Hepatocyte (in vitro differentiated cells): Measurements from ENCODE around the gene FKBP1B. TPM values are rescaled to one million over a fixed set of nuclear protein-coding genes. Genes with fewer than 3 reads are reported as not detected.

Experiments
- DNase-seq: peaks from one replicate; pipeline ENCODE4 v3.0.0-alpha.2; 2016; ENCODE audit warnings: low spot score
- H2AFZ ChIP-seq: fragments of 200-600 bp; sonication (generic); 2 replicates; pipeline ENCODE4 v1.6.0; 2016; ENCODE audit warnings: antibody characterized with exemption, mild to moderate bottlenecking
- H3K27ac ChIP-seq: fragments of 200-600 bp; sonication (generic); 2 replicates; pipeline ENCODE4 v1.5.1; 2016; ENCODE audit warnings: mild to moderate bottlenecking
- H3K27me3 ChIP-seq: fragments of 200-600 bp; sonication (generic); 2 replicates; pipeline ENCODE4 v1.6.1; 2016
- H3K36me3 ChIP-seq: fragments of 200-600 bp; sonication (generic); replicated peaks from 2 replicates; pipeline ENCODE4 v1.5.1; 2016; ENCODE audit warnings: low read depth; ENCODE audit not compliant: insufficient read depth
- H3K4me1 ChIP-seq: fragments of 200-600 bp; sonication (generic); 2 replicates; pipeline ENCODE4 v1.5.1; 2016; ENCODE audit warnings: mild to moderate bottlenecking, moderate library complexity; ENCODE audit not compliant: insufficient read depth
- H3K4me2 ChIP-seq: fragments of 200-600 bp; sonication (generic); 2 replicates; pipeline ENCODE4 v1.6.0; 2016
- H3K4me3 ChIP-seq: fragments of 200-600 bp; sonication (generic); 2 replicates; pipeline ENCODE4 v1.5.1; 2016; ENCODE audit warnings: mild to moderate bottlenecking
- H3K79me2 ChIP-seq: fragments of 200-600 bp; sonication (generic); 2 replicates; pipeline ENCODE4 v1.6.0; 2017; ENCODE audit warnings: mild to moderate bottlenecking
- H3K9me2 ChIP-seq: fragments of 200-600 bp; sonication (generic); replicated peaks from 2 replicates; pipeline ENCODE4 v1.6.0; 2017; ENCODE audit warnings: mild to moderate bottlenecking; ENCODE audit not compliant: insufficient read depth
- H3K9me3 ChIP-seq: fragments of 200-600 bp; sonication (generic); 2 replicates; pipeline ENCODE4 v1.5.1; 2016; ENCODE audit warnings: low read depth, mild to moderate bottlenecking
- H4K20me1 ChIP-seq: fragments of 200-600 bp; sonication (generic); 2 replicates; pipeline ENCODE4 v1.6.0; 2016; ENCODE audit warnings: mild to moderate bottlenecking; ENCODE audit not compliant: insufficient read depth, poor library complexity, severe bottlenecking
- CTCF ChIP-seq: fragments of 200-600 bp; sonication (generic); IDR thresholded peaks from 2 replicates; pipeline ENCODE4 v1.5.1; 2016; ENCODE audit warnings: antibody characterized with exemption, mild to moderate bottlenecking; ENCODE audit not compliant: poor library complexity
- EZH2 ChIP-seq: fragments of 200-600 bp; sonication (generic); IDR thresholded peaks from 2 replicates; pipeline ENCODE4 v1.6.1; 2016; ENCODE audit warnings: antibody characterized with exemption, mild to moderate bottlenecking, borderline replicate concordance
- EZH2phosphoT487 ChIP-seq: fragments of 200-600 bp; sonication (generic); IDR thresholded peaks from one replicate; pipeline ENCODE4 v1.6.1; 2018; ENCODE audit warnings: antibody characterized with exemption, mild to moderate bottlenecking, low read depth, moderate library complexity; ENCODE audit not compliant: unreplicated experiment, severe bottlenecking
- WGBS: methylation state at CpG from one replicate; pipeline ENCODE4 v1.1.6; 2016; ENCODE audit warnings: low lambda C conversion rate; ENCODE audit errors: missing lambda C conversion rate; 5-methylcytosine and 5-hydroxymethylcytosine counted together
- polyA plus RNA-seq: library from polyadenylated mRNA; unstranded; fragments of >200 nt; fragmentation: Nextera tagmentation; extraction: Ambion mirVana; gene quantifications from 2 replicates; pipeline ENCODE4 v1.2.1, GENCODE V29; 2016
- total RNA-seq: library from RNA; depleted of rRNA; stranded (reverse); fragments of >200 nt; gene quantifications from 2 replicates; pipeline ENCODE4 v1.2.3, GENCODE V29; 2014

FKBP1B gene
- total and polyA plus RNA-seq, 2 experiments from 2014 or later: 20.2 to 37.2 TPM

GRCh38 chr2:24077879-24078278 lies 28.3 kb downstream of the FKBP1B start:
- TF ChIP-seq EZH2 (no peak), EZH2phosphoT487 (no peak), CTCF (no peak)
- Histone ChIP-seq H3K36me3 (no peaks in the 10 kb centered on the region), H3K79me2 (peaks cover 36% of the 10 kb centered on the region), H3K27ac (peak overlapping the region; percentile 95), H2AFZ (peak overlapping the region; percentile 69), H3K9me2 (no peaks in the 10 kb centered on the region), H3K27me3 (no peaks in the 10 kb centered on the region), H3K9me3 (no peaks in the 10 kb centered on the region), H3K4me1 (peaks cover 16% of the 10 kb centered on the region), H3K4me3 (peak overlapping the region; percentile 40), H4K20me1 (no peaks in the 10 kb centered on the region), H3K4me2 (peak overlapping the region; percentile 82)
- DNase-seq: no peak
- 62% methylated on average over 2 of the region's 2 CpGs for WGBS

GRCh38 chr2:24080701-24081100 lies 31.2 kb downstream of the FKBP1B start:
- DNase-seq: no peak

GRCh38 chr2:24082787-24083566 lies 33.4 kb downstream of the FKBP1B start:
- peaks cover 11% of the 10 kb centered on the region for H3K4me1 ChIP-seq
- no peaks in the 10 kb centered on the region for H3K27me3 ChIP-seq
- DNase-seq: no peak
- TF ChIP-seq CTCF (no peak), EZH2 (no peak), EZH2phosphoT487 (no peak)
- H3K36me3 ChIP-seq: no peaks in the 10 kb centered on the region
- peak overlapping the region; percentile 80 for H3K4me2 ChIP-seq
- H3K9me2 ChIP-seq: no peaks in the 10 kb centered on the region
- peaks cover 11% of the 10 kb centered on the region for H3K79me2 ChIP-seq
- WGBS: 83% methylated on average over 8 of the region's 8 CpGs
- peak overlapping the region; percentile 96 for H3K27ac ChIP-seq
- H2AFZ ChIP-seq: peak overlapping the region; percentile 39
- H3K9me3 ChIP-seq: no peaks in the 10 kb centered on the region
- H3K4me3 ChIP-seq: peak overlapping the region; percentile 52
- H4K20me1 ChIP-seq: no peaks in the 10 kb centered on the region

More at GRCh38 chr2:24080701-24081100, 31.2 kb downstream of the FKBP1B start:
- 45% methylated on average over 2 of the region's 2 CpGs for WGBS
- H3K79me2 ChIP-seq: peaks cover 12% of the 10 kb centered on the region
- H3K27me3 ChIP-seq: no peaks in the 10 kb centered on the region
- H3K36me3 ChIP-seq: no peaks in the 10 kb centered on the region
- H4K20me1 ChIP-seq: no peaks in the 10 kb centered on the region
- peaks cover 18% of the 10 kb centered on the region for H3K4me1 ChIP-seq
- no peaks in the 10 kb centered on the region for H3K9me3 ChIP-seq
- H3K27ac ChIP-seq: no peak overlapping the region
- TF ChIP-seq CTCF: no peak
- TF ChIP-seq EZH2phosphoT487: no peak
- TF ChIP-seq EZH2: no peak
- H3K9me2 ChIP-seq: no peaks in the 10 kb centered on the region
- no peak overlapping the region for H3K4me3 ChIP-seq
- H3K4me2 ChIP-seq: no peak overlapping the region
- no peak overlapping the region for H2AFZ ChIP-seq
